Mucosa of descending colon (tissue), 3 donors: ENCODE measurements around the gene HNRNPM. TPM values are rescaled to one million over a fixed set of nuclear protein-coding genes. Genes with fewer than 3 reads are reported as not detected.
"Not testable (repeated sequence)": the region's sequence is repeated elsewhere in the genome, so short reads cannot be mapped to it uniquely, and the experiment has no call there.

Experiments used
- ATAC-seq: fragments of 200-7000 bp; cut with Tn5 transposase; one replicate; pipeline ENCODE4 v1.9.1; 2020; ENCODE audit warnings: mild to moderate bottlenecking, moderate library complexity
- DNase-seq, 3 donors: peaks; one replicate each; pipeline ENCODE4 v3.0.0-alpha.2; 2020
- H3K36me3 ChIP-seq: fragments of 200-600 bp; one replicate; pipeline ENCODE4 v1.8.0; 2021; ENCODE audit warnings: low read depth, mild to moderate bottlenecking
- H3K4me1 ChIP-seq: fragments of 200-600 bp; one replicate; pipeline ENCODE4 v1.8.0; 2021; ENCODE audit warnings: low read depth, mild to moderate bottlenecking
- H3K4me3 ChIP-seq: fragments of 200-600 bp; one replicate; pipeline ENCODE4 v1.8.0; 2021; ENCODE audit warnings: mild to moderate bottlenecking
- H3K9me3 ChIP-seq: fragments of 200-600 bp; one replicate; pipeline ENCODE4 v1.8.0; 2021; ENCODE audit warnings: mild to moderate bottlenecking
- CTCF ChIP-seq: fragments of 200-600 bp; IDR thresholded peaks from one replicate; pipeline ENCODE4 v1.8.0; 2022; ENCODE audit warnings: antibody characterized with exemption, mild to moderate bottlenecking
- intact Hi-C, 2 donors: fragments of 100-400 bp; cut with DNase I in 1 of 2; cut with micrococcal nuclease in 1 of 2; formaldehyde crosslinking; loops; one replicate each; pipeline versions ENCODE4 v1.11.0 to v1.11.1; 2022; cut with DNase I, micrococcal nuclease
- total RNA-seq, 3 donors: library from RNA; stranded (reverse); fragmentation: NEBNext Ultra II Directional in 2 of 3; extraction: Animal tissue kit (Norgen Biotek cat#: 25700) in 2 of 3; gene quantifications; one replicate each; pipeline versions ENCODE4 v1.2.1 to v1.2.4, GENCODE V29; 2021 to 2023
- donor health status: DM: no; HTN: no; CAD: no; lungs with moderate emphysema.
- donor health status: DM: no; HTN: no; CAD: no.
- donor health status: DM: no; HTN: yes; CAD: no.

Gene HNRNPM
- total RNA-seq, 3 donors from 2014 or later = 116 to 181 (median 149) TPM

GRCh38 chr19:8413629-8413995 is 31.2 kb upstream of the HNRNPM start:
- Histone ChIP-seq H3K9me3 (no peaks in the 10 kb centered on the region), H3K4me1 (peaks cover 9% of the 10 kb centered on the region), H3K36me3 (no peaks in the 10 kb centered on the region), H3K4me3 (peak overlapping the region; percentile 54)
- DNase-seq (no peak), ATAC-seq (no peak)
- intact Hi-C loops = no loop called here
- no peak for TF ChIP-seq CTCF

GRCh38 chr19:8416796-8417195 is 28.0 kb upstream of the HNRNPM start:
- intact Hi-C loops = no loop called here
- no peak for ATAC-seq
- no peaks in the 10 kb centered on the region for H3K36me3 ChIP-seq
- no peak for TF ChIP-seq CTCF
- no peak for DNase-seq
- H3K4me3 ChIP-seq = no peak overlapping the region
- H3K4me1 ChIP-seq = peaks cover 7% of the 10 kb centered on the region
- H3K9me3 ChIP-seq = no peaks in the 10 kb centered on the region

- Histone ChIP-seq H3K36me3 (no peaks in the 10 kb centered on the region), H3K9me3 (no peaks in the 10 kb centered on the region), H3K4me1 (peaks cover 10% of the 10 kb centered on the region), H3K4me3 (no peak overlapping the region)
- ATAC-seq (no peak), DNase-seq (no peak)
- intact Hi-C loops = no loop called here
- no peak for TF ChIP-seq CTCF
Observed at GRCh38 chr19:8421484-8422461, 23.0 kb upstream of the HNRNPM start.

GRCh38 chr19:8423817-8424223 is 21.0 kb upstream of the HNRNPM start:
- ATAC-seq (peak; percentile 95), DNase-seq (peak; percentile 74 to 87 (median 85))
- Histone ChIP-seq H3K4me1 (peaks cover 10% of the 10 kb centered on the region), H3K36me3 (no peaks in the 10 kb centered on the region), H3K4me3 (no peak overlapping the region), H3K9me3 (no peaks in the 10 kb centered on the region)
- no peak for TF ChIP-seq CTCF
- intact Hi-C loops = no loop called here

GRCh38 chr19:8425331-8425730 is 19.4 kb upstream of the HNRNPM start:
- DNase-seq, H3K36me3 ChIP-seq, H3K4me3 ChIP-seq, ATAC-seq, H3K4me1 ChIP-seq, H3K9me3 ChIP-seq, intact Hi-C loops: not testable (repeated sequence)

GRCh38 chr19:8426283-8426682 is 18.5 kb upstream of the HNRNPM start:
- ATAC-seq (no peak), DNase-seq (no peak)
- intact Hi-C loops = no loop called here
- Histone ChIP-seq H3K9me3 (no peaks in the 10 kb centered on the region), H3K36me3 (no peaks in the 10 kb centered on the region), H3K4me1 (peaks cover 10% of the 10 kb centered on the region), H3K4me3 (no peak overlapping the region)
- TF ChIP-seq CTCF = no peak
